Fibroblast of villous mesenchyme (primary cell): Measurements from ENCODE around the gene EFCAB10. TPM values are rescaled to one million over a fixed set of nuclear protein-coding genes. Genes with fewer than 3 reads are reported as not detected.
A peak's percentile ranks its signal among the peaks of the same experiment; 100 is the strongest.
"Not testable (repeated sequence)": the region's sequence is repeated elsewhere in the genome, so short reads cannot be mapped to it uniquely, and the experiment has no call there.

Experiments used
- DNase-seq: peaks from one replicate; pipeline ENCODE4 v3.0.0-alpha.2; 2010; ENCODE audit warnings: low read depth
- H3K4me3 ChIP-seq: 2 replicates; pipeline ENCODE4 v1.5.1; 2011; ENCODE audit warnings: low read depth, mild to moderate bottlenecking, low read length
- CTCF ChIP-seq: IDR thresholded peaks from 2 replicates; pipeline ENCODE4 v1.5.1; 2012; ENCODE audit warnings: low read depth, mild to moderate bottlenecking, low read length; ENCODE audit not compliant: insufficient read depth
- total RNA-seq: library from RNA; depleted of rRNA; stranded (reverse); fragments of >200 nt; gene quantifications from 2 replicates; pipeline ENCODE4 v1.2.3, GENCODE V29; 2012

EFCAB10 gene
- total RNA-seq, 1 donor: under 0.01 TPM

GRCh38 chr7:105612806-105613205, 31.5 kb upstream of the EFCAB10 start:
- no peak overlapping the region for H3K4me3 ChIP-seq
- no peak for DNase-seq
- TF ChIP-seq CTCF: no peak

- peak; percentile 11 for DNase-seq
- TF ChIP-seq CTCF: no peak
- no peak overlapping the region for H3K4me3 ChIP-seq
Observed at GRCh38 chr7:105611856-105612775, 30.8 kb upstream of the EFCAB10 start.

- H3K4me3 ChIP-seq: no peak overlapping the region
- TF ChIP-seq CTCF: no peak
- no peak for DNase-seq
Observed at GRCh38 chr7:105610165-105610930, 29.1 kb upstream of the EFCAB10 start.

DNA sequence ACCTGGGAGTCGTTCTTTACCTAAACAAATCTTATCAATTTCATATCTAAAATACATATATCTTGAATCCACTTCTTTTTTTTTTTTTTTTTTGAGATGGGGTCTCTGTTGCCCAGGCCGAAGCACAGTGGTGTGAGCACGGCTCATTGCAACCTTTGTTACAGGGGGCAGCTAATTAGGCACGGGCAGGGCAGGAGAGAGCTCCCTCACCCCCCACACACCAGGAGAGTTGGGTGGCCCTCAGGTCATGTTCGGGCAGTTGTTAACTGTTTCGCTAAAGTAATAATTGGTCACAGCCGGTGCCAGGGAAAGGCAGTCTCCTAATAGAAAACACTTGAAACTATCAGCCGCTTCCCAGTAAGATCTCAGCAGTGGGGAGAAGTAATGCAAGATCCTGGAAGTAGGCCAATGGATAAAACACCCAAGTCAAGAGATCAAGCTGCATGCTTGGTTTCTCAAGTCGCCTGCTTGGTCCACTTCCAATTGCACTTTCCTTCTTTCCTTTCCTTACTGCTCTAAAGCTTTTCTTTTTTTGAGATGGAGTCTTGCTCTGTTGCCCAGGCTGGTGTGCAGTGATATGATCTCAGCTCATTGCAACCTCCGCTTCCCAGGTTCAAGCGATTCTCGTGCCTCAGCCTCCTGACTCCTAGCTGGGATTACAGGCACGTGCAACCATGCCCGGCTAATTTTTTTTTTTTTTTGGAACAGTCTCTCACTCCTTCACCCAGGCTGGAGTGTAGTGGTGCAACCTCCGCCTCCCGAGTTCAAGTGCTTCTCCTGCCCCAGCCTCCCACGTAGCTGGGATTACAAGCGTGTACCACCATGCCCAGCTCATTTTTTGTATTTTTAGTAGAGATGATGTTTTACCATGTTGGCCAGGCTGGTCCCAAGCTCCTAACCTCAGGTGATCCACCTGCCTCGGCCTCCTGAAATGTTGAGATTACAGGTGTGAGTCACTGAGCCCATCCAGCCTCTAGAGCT, 21.3 kb upstream of the EFCAB10 start:
- TF ChIP-seq CTCF: no peak
- no peak overlapping the region for H3K4me3 ChIP-seq
- peak; percentile 53 for DNase-seq

- H3K4me3 ChIP-seq: no peak overlapping the region
- DNase-seq: no peak
- no peak for TF ChIP-seq CTCF
Observed at GRCh38 chr7:105600720-105601550, 19.6 kb upstream of the EFCAB10 start.

GRCh38 chr7:105599551-105599950, 18.3 kb upstream of the EFCAB10 start:
- TF ChIP-seq CTCF: no peak
- no peak overlapping the region for H3K4me3 ChIP-seq
- peak; percentile 33 for DNase-seq

DNA sequence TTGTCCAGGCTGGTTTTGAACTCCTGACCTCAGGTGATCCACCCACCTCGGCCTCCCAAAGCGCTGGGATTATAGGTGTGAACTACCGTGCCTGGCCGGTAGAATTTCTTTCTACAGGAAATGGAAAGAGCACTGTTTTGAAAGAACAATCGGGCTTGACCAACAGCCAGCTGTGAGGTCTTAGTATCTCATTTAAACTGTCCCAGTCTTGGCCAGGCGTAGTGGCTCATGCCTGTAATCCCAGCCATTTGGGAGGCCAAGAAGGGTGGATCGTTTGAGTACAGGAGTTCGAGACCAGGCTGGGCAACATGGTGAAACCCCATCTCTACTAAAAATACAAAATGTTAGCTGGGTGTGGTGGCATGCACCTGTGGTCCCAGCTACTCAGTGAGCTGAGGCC, 17.8 kb upstream of the EFCAB10 start:
- not testable (repeated sequence) for DNase-seq

More for the DNA sequence above, 17.8 kb upstream of the EFCAB10 start:
- H3K4me3 ChIP-seq: not testable (repeated sequence)
